CD14-positive monocyte (primary cell): Measurements from ENCODE around the gene ELF4. TPM values are rescaled to one million over a fixed set of nuclear protein-coding genes. Genes with fewer than 3 reads are reported as not detected.

Source experiments
- DNase-seq, 3 donors: peaks; one replicate each; pipeline ENCODE4 v3.0.0-alpha.2; 2011 to 2022
- H2AFZ ChIP-seq: 2 replicates; pipeline ENCODE4 v1.6.0; 2012; ENCODE audit warnings: mild to moderate bottlenecking, low read depth, low read length, inconsistent platforms; ENCODE audit not compliant: insufficient read depth, poor library complexity, severe bottlenecking
- H3K27ac ChIP-seq, 2 donors: 1 replicate in 1 of 2; 2 replicates in 1 of 2; pipeline ENCODE4 v1.5.1; 2012 to 2013; ENCODE audit warnings: low read length in 2 of 2, control low read depth in 1 of 2, inconsistent platforms in 1 of 2, low read depth in 1 of 2, mild to moderate bottlenecking in 1 of 2
- H3K27me3 ChIP-seq, 2 donors: one replicate each; pipeline versions ENCODE4 v1.6.0 to v1.6.1; 2011 to 2013; ENCODE audit warnings: low read length in 2 of 2; ENCODE audit not compliant: control insufficient read depth in 2 of 2, insufficient read depth in 2 of 2
- H3K36me3 ChIP-seq, 2 donors: replicated peaks in 1 of 2; 1 replicate in 1 of 2; 2 replicates in 1 of 2; pipeline versions ENCODE4 v1.5.1 to v1.6.1; 2012 to 2013; ENCODE audit warnings: low read length in 2 of 2, control low read depth in 1 of 2, inconsistent platforms in 1 of 2, mild to moderate bottlenecking in 1 of 2; ENCODE audit not compliant: insufficient read depth in 2 of 2, control insufficient read depth in 1 of 2
- H3K4me1 ChIP-seq, 2 donors: 1 replicate in 1 of 2; 2 replicates in 1 of 2; pipeline versions ENCODE4 v1.5.1 to v1.6.1; 2012 to 2013; ENCODE audit warnings: low read length in 2 of 2, control low read depth in 1 of 2, inconsistent platforms in 1 of 2, mild to moderate bottlenecking in 1 of 2, moderate library complexity in 1 of 2; ENCODE audit not compliant: insufficient read depth in 2 of 2, control insufficient read depth in 1 of 2
- H3K4me2 ChIP-seq: replicated peaks from 2 replicates; pipeline ENCODE3; 2012; ENCODE audit warnings: low read length, moderate library complexity, mild to moderate bottlenecking; ENCODE audit not compliant: poor library complexity, severe bottlenecking; ENCODE audit errors: extremely low read depth
- H3K4me3 ChIP-seq, 3 experiments: fragments of 200-600 bp in 1 of 3; sonication (generic) in 1 of 3; replicated peaks in 1 of 3; 1 replicate in 2 of 3; 2 replicates in 1 of 3; pipeline ENCODE4 v1.5.1; 2011 to 2013; ENCODE audit warnings: low read length in 3 of 3, mild to moderate bottlenecking in 3 of 3, control low read depth in 2 of 3, low read depth in 2 of 3, inconsistent platforms in 1 of 3, moderate library complexity in 1 of 3
- H3K79me2 ChIP-seq: 2 replicates; pipeline ENCODE4 v1.6.0; 2012; ENCODE audit warnings: mild to moderate bottlenecking, control low read depth, inconsistent platforms, low read length, moderate library complexity; ENCODE audit not compliant: insufficient read depth
- H3K9ac ChIP-seq: 2 replicates; pipeline ENCODE4 v1.6.0; 2017; ENCODE audit warnings: low read length, mild to moderate bottlenecking; ENCODE audit not compliant: insufficient read depth, poor library complexity, severe bottlenecking
- H3K9me3 ChIP-seq, 2 donors: replicated peaks in 1 of 2; 1 replicate in 1 of 2; 2 replicates in 1 of 2; pipeline versions ENCODE4 v1.5.1 to v1.6.1; 2012 to 2013; ENCODE audit warnings: low read length in 2 of 2, control low read depth in 1 of 2; ENCODE audit not compliant: control insufficient read depth in 1 of 2, insufficient read depth in 1 of 2
- H4K20me1 ChIP-seq: 2 replicates; pipeline ENCODE4 v1.6.0; 2012; ENCODE audit warnings: mild to moderate bottlenecking, low read length, control low read depth, moderate library complexity; ENCODE audit not compliant: insufficient read depth
- H3K27ac Mint-ChIP-seq, 7 donors: one replicate each; pipeline ENCODE4 v1.8.0; 2020; ENCODE audit warnings: mild to moderate bottlenecking in 7 of 7, mixed read lengths in 7 of 7, moderate library complexity in 6 of 7, inconsistent platforms in 2 of 7
- H3K27me3 Mint-ChIP-seq, 3 donors: one replicate each; pipeline ENCODE4 v1.8.0; 2021 to 2022; ENCODE audit warnings: low read depth in 3 of 3, mild to moderate bottlenecking in 3 of 3, mixed read lengths in 3 of 3, moderate library complexity in 3 of 3, inconsistent platforms in 1 of 3
- H3K36me3 Mint-ChIP-seq, 2 donors: one replicate each; pipeline ENCODE4 v1.8.0; 2020; ENCODE audit warnings: mixed read lengths in 2 of 2, inconsistent platforms in 1 of 2, mild to moderate bottlenecking in 1 of 2
- H3K4me1 Mint-ChIP-seq: one replicate; pipeline ENCODE4 v1.8.0; 2020; ENCODE audit warnings: mild to moderate bottlenecking, mixed read lengths
- H3K4me3 Mint-ChIP-seq, 2 donors: one replicate each; pipeline ENCODE4 v1.8.0; 2020; ENCODE audit warnings: mild to moderate bottlenecking in 2 of 2, mixed read lengths in 2 of 2, moderate library complexity in 1 of 2
- H3K9me3 Mint-ChIP-seq, 7 donors: one replicate each; pipeline ENCODE4 v1.8.0; 2020 to 2022; ENCODE audit warnings: mixed read lengths in 7 of 7, mild to moderate bottlenecking in 6 of 7, moderate library complexity in 6 of 7, inconsistent platforms in 2 of 7
- WGBS: methylation state at CpG from one replicate; pipeline ENCODE4 v1.1.5; 2013; ENCODE audit warnings: missing lambda C conversion rate; ENCODE audit not compliant: insufficient coverage; 5-methylcytosine and 5-hydroxymethylcytosine counted together
- intact Hi-C, 2 donors: fragments of 100-400 bp; cut with micrococcal nuclease; formaldehyde crosslinking; loops; one replicate each; pipeline versions ENCODE4 v1.15.0 to v1.15.1; 2023
- polyA plus RNA-seq, 3 donors: library from polyadenylated mRNA; depleted of rRNA in 1 of 3; unstranded in 2 of 3; stranded (reverse) in 1 of 3; fragments of 300-500 nt in 2 of 3; fragments of >200 nt in 1 of 3; fragmentation: Illumina TruSeq in 2 of 3; gene quantifications; 1 replicate in 2 of 3; 2 replicates in 1 of 3; pipeline ENCODE4 v1.2.3, GENCODE V29; 2012 to 2021
- TF ChIP-seq, protein P1 (sequence below): fragments of 200-600 bp; IDR thresholded peaks from one replicate; pipeline ENCODE4 v1.8.0; 2022; ENCODE audit warnings: antibody characterized with exemption, mild to moderate bottlenecking

ELF4 gene
- polyA plus RNA-seq, 3 donors = 10.4 to 68.6 (median 20.5) TPM

DNA sequence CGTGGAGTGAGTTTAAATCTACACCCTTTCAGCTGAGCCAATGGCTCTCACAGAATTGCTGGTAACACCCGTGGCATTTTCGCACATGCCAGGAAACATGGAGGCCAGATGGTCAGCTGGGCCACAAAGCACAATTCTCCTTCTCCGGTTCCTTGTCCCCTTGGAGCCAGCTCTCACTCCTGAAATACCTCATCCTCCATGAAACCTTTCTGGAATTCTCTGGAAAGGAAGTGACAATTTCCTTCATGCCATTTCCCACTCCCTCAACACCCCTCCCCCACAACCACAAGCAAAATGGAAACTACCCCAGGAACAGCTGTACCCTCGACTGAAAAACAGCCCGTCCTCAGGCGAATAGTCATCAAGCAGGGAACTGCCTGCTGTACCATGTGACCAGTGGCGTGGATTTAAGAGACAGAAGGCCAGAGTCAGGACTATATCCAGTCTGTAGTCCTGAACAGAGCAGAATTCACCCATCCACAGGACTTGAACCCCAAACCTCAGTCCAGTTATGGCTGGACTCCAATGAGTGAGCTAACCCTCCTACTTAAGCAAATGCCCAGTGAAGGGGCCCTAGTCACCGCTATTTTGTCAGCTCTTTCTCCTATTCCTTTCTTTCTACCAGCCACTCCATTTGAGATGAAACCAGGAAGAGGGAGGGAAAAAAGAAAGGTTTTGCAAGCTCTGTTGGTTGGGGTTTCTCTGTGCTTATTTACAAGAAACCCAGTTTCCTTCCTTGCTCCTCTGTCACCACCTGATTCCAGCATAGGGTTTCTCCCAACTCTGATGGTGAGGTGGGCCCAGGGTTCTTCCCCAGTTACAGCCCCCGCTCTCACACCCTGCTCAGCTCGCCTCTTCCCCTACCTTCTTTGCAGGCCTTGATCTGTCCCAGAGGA, 24.5 kb downstream of the ELF4 start:
- peaks cover 97 to 100% of the 10 kb centered on the region in 2 donors for H3K4me1 ChIP-seq
- no peak overlapping the region for H2AFZ ChIP-seq
- peak overlapping the region in 2 of 3 experiments; percentile 6 to 69 for H3K4me3 ChIP-seq
- H3K27me3 Mint-ChIP-seq = peaks cover 0 to 3% (median 0%) of the 10 kb centered on the region in 3 donors
- intact Hi-C loops = no loop called here
- H3K27ac ChIP-seq = peak overlapping the region; percentile 94
- H3K4me1 Mint-ChIP-seq = peaks cover 90% of the 10 kb centered on the region
- H3K27ac Mint-ChIP-seq = peak overlapping the region; percentile 93 to 97 (median 94)
- peaks cover 84% of the 10 kb centered on the region for H3K79me2 ChIP-seq
- peak overlapping the region; percentile 73 for H3K4me2 ChIP-seq
- H3K4me3 Mint-ChIP-seq = peak overlapping the region; percentile 67 to 77
- 100% methylated on average over 1 of the region's 11 CpGs for WGBS
- H3K9me3 ChIP-seq = no peaks in the 10 kb centered on the region
- DNase-seq = peak; percentile 31 to 75 (median 37)
- TF ChIP-seq, protein P1, sequence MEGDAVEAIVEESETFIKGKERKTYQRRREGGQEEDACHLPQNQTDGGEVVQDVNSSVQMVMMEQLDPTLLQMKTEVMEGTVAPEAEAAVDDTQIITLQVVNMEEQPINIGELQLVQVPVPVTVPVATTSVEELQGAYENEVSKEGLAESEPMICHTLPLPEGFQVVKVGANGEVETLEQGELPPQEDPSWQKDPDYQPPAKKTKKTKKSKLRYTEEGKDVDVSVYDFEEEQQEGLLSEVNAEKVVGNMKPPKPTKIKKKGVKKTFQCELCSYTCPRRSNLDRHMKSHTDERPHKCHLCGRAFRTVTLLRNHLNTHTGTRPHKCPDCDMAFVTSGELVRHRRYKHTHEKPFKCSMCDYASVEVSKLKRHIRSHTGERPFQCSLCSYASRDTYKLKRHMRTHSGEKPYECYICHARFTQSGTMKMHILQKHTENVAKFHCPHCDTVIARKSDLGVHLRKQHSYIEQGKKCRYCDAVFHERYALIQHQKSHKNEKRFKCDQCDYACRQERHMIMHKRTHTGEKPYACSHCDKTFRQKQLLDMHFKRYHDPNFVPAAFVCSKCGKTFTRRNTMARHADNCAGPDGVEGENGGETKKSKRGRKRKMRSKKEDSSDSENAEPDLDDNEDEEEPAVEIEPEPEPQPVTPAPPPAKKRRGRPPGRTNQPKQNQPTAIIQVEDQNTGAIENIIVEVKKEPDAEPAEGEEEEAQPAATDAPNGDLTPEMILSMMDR = no peak
- H3K36me3 Mint-ChIP-seq = peaks cover 8 to 10% of the 10 kb centered on the region in 2 donors
- no peaks in the 10 kb centered on the region for H3K27me3 ChIP-seq
- H3K36me3 ChIP-seq = peaks cover 4 to 5% of the 10 kb centered on the region in 2 donors
- peaks cover 0 to 2% (median 0%) of the 10 kb centered on the region in 7 donors for H3K9me3 Mint-ChIP-seq
- H4K20me1 ChIP-seq = peaks cover 35% of the 10 kb centered on the region
- peak overlapping the region; percentile 57 for H3K9ac ChIP-seq

GRCh38 chrX:130084631-130085237, 25.6 kb downstream of the ELF4 start:
- H3K4me2 ChIP-seq = peak overlapping the region; percentile 73
- peaks cover 0 to 2% (median 0%) of the 10 kb centered on the region in 7 donors for H3K9me3 Mint-ChIP-seq

More at GRCh38 chrX:130084631-130085237, 25.6 kb downstream of the ELF4 start:
- Histone ChIP-seq H3K79me2 (peaks cover 84% of the 10 kb centered on the region), H4K20me1 (peaks cover 36% of the 10 kb centered on the region), H3K27ac (peak overlapping the region; percentile 94), H3K36me3 (peaks cover 8 to 10% of the 10 kb centered on the region in 2 donors), H2AFZ (no peak overlapping the region), H3K27me3 (no peaks in the 10 kb centered on the region), H3K4me3 (peak overlapping the region in 2 of 3 experiments; percentile 1 to 69), H3K9me3 (no peaks in the 10 kb centered on the region), H3K9ac (peak overlapping the region; percentile 45), H3K4me1 (peaks cover 94 to 96% of the 10 kb centered on the region in 2 donors)
- Mint-ChIP-seq H3K27me3 (peaks cover 0 to 3% (median 0%) of the 10 kb centered on the region in 3 donors), H3K4me1 (peaks cover 84% of the 10 kb centered on the region), H3K4me3 (peak overlapping the region; percentile 74 to 82), H3K27ac (peak overlapping the region; percentile 93 to 97 (median 94)), H3K36me3 (peaks cover 13 to 18% of the 10 kb centered on the region in 2 donors)
- peak; percentile 53 to 68 (median 62) for DNase-seq
- TF ChIP-seq, protein P1 = no peak
- intact Hi-C loops = loop anchor here (5.0 kb wide), 3 partner anchors 38 to 108 kb away; partner anchors contain the start of gene AIFM1 (in 1 of the 2)
- WGBS = 0% methylated on average over 3 of the region's 9 CpGs
